Non-pigmented ciliary epithelial cell (primary cell): Measurements from ENCODE around the gene CHID1.

ENCODE experiments used
- DNase-seq: peaks from one replicate; pipeline ENCODE4 v3.0.0-alpha.2; 2010; ENCODE audit warnings: low read depth

CHID1 gene

DNA sequence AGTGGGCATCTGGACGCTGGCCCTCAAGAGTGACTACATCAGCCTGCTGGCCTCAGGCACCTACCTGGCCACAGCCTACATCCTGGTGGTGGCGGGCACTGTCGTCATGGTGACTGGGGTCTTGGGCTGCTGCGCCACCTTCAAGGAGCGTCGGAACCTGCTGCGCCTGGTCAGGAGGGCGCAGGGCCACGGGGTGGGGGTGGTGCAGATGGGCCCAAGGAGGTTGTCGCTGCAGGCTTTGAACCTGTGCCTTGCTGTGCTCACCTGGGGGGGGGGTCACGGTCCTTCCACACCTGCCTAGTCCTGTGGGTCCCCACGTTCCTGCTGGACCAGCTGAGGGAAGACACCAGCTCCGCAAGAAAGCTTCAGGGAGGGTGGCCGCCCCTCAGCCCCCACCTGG is 74.3 kb downstream of the CHID1 start:
- no peak for DNase-seq

DNA sequence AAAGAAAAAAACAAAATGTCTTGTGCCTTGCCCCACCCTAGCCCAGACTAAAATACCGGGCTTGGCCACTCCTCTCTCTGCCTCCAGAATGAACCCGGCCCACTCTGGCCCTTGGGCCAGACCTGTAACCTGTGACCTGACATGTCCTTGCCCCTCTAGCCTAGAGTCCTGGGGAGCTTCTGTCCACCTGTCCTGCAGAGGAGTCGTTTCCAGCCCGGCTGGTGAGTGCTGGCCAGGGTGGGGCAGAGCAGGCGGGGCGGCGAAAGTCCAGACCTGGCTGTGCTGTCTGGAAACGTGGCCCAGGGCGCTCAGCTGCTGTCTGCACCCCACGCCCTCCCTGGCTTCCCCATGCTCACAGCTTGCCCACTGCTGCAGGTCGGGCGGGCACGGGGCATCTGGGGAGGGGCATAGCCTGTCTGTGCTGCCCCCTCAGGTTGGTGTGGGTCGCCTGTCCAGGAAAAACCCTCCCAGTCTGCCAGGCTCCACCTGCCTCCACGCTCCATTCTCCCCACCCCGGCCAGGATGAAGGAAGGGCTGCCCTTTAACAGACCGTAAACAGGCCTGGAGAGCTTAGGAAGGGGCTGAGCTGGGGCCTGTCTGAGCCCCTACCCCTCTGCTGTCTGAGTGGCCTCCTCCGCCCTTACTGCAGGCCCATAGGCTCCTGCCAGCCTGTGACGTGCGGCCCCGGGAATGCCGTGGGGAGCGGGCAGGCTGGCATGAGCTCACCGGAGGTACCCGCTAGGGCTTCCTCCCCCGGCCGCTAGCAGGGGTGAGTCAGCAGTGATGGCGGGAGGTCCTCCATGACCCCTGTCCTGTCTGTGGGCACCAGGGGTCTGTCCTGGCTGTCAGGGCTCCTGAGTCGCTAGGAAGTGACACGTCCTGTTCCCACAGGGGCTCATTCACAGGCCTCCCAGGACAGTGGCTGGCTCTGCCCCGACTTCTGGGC is 76.0 kb downstream of the CHID1 start:
- no peak for DNase-seq

DNA sequence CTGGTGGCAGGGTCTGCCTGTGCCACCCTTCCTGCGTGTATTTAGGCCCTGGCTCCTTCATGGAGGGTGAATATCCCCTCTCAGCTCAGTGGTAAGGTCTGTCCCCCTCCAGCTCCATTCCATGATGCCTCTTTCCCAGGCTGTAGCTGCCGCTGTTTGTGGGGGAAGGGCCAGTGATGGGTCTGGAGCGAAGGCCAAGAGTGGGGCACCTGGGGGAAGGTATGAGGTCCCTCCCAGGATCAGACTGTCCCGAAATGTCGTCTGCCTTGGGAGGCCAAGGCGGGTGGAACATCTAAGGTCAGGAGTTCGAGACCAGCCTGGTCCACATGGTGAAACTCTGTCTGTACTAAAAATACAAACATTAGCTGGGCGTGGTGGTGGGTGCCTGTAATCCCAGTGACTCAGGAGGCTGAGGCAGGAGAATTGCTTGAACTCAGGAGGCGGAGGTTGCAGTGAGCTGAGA is 76.7 kb downstream of the CHID1 start:
- no peak for DNase-seq

DNA sequence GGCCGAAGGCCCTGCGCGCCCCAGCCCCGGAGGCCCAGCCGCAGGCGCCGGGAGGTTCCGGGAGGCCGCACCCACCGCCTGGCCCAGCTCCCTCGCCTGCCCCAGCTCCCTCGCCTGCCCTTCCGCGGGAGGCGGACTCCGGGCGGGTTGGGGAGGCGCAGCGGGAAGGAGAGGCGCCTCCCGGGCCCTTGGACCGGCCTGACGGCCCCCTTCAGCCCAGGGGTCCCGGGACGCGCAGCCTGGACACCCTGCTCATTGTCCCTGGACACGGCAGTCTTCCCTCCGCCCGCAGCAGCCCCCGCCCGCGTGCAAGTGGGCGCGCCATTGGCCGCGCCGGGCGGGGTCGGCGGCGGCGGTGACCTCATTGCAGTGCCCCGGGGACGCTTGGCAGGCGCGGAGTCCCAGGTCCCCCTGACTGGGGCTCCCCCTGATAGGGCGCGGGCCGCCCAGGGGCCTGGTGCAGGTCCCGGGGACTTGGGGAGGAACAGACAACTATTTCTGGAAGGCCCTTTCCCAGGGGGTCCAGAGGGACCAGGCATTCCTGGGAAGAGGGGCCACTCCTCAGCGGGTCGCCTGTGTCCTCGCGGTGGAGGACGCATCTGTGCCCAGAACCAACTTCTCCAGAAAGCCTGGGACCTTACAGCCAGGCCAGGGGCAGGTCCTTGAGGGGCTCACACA is 77.4 kb downstream of the CHID1 start:
- no peak for DNase-seq

DNA sequence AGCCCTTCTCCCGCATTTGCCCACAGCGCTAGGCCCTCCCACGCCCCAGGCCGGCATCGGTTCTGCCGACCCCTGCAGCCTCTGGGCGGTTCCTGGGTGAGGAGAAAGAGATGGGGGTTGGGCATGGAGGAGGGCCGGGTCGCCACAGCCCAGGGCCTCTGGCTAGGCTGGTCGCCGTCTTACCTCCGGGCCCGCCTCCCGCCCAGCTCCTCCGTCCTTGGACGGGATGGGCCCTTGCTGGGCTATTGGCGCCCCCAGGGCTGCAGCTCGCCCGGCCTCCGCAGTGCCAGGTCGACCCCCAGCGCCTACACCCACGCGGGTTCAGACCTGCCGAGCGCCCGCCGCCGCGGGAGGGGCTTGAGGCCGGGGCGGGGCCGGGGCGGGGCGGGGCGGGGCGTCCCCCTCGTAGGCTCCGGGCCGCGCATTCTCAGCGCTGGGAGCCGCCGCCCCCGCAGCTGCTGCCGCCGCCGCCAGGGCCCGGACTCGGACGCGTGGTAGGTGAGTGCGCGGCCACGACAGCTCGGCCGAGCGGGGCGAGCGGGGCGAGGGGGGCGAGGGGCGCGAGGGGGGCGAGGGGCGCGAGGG is 78.0 kb downstream of the CHID1 start, which contains the start of gene CD151:
CD151 (plus strand) TSS at position 424 of the 585 bp plus-strand sequence. CDS start 3,118 bp downstream, outside the sequence.
- no peak for DNase-seq

DNA sequence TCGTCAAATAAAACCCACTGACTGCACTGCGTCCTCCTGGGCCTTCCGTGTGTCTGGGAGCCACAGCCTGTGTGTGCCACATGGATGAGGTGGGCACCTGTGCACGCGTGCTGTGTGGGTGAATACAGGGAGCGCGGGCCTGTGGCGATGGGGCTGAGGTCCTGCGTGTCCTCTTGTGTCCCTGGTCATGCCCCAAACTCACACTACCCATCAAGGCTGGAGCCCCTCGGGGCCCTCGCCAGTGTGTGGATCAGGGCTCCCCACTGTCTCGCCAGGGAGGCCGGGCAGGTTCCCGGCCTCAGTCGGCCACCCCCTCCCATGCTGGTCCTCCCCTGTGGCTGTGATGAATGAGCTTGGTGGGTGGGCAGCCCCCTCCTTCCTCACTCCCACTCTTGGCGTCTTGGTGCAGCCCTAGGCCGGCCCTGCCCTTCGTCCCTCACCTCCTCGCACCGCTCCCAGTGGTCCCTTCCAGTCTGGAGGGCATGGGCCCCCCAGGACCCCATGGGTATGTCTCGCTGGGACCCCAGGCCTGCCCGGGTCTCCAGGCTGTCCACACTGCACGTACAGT is 78.6 kb downstream of the CHID1 start:
- no peak for DNase-seq

DNA sequence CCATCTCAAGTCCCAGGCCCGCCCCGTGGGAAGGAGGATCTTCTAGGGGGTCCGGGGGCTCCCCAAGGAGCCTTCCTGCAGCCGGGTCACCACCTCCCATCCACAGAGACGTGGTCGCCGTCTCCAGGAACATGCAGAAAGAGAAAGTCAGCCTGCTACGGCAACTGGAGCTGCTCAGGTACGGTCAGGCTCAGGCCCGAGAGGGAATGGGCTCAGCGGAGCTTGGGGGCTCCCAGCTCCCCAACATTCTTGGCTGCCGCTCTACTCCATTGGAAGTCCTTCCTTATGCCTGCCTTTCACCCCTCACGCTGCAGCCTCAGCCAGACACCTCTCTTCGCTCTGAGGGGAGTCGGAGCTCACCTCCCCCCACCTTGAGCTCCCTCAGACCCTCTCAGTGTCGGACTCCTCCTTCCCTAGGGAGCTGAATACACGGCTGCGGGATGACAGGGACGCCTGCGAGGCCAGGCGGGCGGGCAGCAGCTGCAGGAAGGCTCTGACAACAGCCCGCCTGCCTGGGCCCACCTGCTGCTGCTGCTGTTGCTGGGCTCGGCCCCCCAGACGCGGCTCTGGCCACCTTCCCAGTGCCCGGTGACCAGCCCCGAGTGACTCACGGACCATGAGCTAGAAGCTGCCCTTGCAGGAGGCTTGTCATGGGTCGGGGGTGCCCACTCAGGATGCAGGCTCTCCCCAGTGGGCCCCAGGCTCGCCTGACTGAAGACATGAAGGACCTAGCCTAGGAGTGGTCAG is 79.3 kb downstream of the CHID1 start:
- no peak for DNase-seq

DNA sequence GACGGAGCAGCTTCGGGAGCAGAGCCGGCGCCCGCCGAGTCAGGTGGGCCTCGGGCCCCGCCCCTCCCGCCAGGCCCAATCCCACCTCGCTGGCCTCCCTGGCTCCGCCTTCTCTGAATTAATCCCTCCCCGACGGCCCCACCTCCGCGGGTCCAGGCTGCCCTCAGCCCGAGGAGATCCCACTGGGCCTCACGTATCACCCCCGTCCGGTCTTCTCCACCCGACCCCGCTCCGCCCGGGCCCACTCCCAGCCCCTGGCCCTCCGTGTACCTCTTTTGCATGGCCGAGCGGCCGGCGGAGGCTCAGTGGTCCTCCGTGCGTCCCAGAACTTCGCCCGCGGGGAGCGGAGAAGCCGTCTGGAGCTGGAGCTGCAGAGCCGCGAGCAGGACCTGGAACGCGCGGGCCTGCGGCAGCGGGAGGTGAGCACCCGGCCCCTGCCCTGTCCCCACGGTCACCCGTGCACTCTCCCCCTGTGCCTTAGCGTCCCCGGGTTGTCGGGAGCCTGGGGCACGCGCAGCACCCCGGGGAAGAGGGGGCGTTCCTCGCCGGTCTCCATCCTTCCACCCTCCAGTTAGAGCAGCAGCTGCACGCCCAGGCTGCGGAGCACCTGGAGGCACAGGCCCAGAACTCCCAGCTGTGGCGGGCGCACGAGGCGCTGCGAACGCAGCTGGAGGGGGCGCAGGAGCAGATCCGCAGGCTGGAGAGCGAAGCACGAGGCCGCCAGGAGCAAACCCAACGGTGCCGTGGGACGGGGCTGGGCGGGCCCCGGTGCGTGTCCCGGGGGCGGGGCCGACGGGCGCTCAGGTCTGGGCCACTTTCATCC is 80.1 kb downstream of the CHID1 start:
- DNase-seq = no peak

DNA sequence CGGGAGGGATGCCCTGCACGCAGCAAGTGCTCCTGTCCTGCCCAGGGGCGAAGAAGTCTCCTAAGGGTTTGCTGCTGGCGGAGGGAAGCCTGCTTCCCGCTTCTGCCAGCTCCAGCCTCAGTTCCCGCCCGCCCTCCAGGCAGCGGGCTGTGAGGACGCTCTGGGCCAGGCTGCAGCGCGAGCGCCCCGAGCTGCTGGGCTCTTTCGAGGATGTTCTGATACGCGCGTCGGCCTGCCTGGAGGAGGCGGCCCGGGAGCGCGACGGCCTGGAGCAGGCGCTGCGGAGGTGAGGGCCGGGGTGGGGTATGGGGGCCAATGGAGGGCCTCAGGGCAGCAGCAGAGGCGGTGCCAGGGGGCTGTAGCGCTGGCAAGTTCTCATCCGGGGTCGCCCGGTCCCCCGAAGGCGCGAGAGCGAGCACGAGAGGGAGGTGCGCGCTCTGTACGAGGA is 80.7 kb downstream of the CHID1 start:
- no peak for DNase-seq

DNA sequence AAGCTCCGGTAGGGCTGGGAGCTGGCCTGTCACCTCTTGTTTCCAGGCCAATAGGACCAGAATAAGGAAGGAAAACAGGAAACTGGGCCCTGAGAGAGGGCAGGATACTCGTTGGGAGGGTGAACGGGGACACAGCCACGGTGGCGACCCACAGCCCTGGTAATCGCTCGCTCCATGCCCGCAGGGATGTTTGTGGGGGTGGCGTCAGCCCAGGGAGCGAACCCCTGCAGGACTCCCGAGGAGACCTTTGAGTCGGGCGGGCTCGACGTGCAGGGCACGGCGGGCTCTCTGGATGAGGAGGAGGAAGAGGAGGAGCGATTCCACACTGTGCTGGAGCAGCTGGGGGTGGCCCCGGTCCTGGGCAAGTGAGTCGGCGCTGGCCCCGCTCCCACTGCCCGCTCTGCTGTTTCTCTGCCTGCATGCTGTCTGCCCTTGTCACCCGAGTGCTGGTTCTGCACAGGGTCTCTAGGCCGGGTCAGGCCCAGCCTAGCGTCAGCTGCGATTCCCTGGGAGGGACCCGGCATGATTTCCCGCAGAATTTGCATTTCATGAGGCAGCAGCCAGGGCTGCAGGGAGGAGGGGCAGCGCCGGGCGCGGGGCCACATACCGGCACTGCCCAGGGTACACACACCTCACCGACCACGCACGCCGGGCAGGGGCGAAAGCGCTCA is 81.3 kb downstream of the CHID1 start:
- no peak for DNase-seq

DNA sequence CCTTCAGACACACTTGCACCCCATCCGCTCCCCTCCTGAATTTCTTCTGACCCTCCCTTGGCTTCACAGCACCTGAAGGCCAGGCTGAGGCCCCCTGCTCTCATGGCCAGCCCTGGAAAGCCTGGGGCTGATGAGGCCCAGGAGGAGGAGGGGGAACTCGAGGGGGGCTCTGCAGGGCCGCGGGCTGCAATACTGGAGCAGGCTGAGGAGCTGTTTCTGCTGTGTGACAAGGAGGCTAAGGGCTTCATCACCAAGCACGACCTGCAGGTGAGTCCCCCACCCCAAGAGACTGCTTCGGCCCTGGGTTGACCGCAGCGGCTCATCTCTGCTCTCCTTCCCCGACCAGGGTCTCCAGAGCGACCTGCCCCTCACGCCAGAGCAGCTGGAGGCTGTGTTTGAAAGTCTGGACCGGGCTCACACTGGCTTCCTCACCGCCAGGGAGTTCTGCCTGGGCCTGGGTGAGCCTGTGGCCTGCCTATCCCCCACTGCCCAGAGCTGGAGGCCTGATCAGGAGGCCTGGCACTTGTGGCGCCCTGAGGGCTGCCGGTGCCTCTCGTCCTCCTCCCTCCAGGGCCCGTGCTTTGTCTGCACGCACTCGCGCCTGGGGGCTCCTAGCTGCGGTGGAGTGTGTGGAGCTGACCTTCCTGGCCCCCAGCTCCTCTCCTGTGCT is 82.0 kb downstream of the CHID1 start:
- DNase-seq = no peak

DNA sequence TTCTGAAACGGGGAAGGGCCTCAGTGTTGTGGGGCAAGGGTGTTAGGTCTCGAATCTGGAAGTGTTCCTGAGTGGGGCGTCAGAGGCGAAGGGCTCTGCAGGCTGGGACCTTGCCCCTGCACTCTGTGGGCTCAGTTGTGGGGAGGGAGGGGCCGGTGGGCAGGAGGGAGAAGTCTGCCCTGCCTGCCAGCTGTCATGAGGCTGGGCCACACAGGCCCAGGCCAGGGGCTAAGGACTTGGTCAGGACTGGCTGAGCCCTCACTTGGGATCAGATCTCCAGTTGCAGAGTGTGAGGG is 82.8 kb downstream of the CHID1 start, which contains the start of gene CRACR2B:
CRACR2B (plus strand) TSS at position 23 of the 296 bp plus-strand sequence. CDS start 689 bp downstream, outside the sequence.
- no peak for DNase-seq

DNA sequence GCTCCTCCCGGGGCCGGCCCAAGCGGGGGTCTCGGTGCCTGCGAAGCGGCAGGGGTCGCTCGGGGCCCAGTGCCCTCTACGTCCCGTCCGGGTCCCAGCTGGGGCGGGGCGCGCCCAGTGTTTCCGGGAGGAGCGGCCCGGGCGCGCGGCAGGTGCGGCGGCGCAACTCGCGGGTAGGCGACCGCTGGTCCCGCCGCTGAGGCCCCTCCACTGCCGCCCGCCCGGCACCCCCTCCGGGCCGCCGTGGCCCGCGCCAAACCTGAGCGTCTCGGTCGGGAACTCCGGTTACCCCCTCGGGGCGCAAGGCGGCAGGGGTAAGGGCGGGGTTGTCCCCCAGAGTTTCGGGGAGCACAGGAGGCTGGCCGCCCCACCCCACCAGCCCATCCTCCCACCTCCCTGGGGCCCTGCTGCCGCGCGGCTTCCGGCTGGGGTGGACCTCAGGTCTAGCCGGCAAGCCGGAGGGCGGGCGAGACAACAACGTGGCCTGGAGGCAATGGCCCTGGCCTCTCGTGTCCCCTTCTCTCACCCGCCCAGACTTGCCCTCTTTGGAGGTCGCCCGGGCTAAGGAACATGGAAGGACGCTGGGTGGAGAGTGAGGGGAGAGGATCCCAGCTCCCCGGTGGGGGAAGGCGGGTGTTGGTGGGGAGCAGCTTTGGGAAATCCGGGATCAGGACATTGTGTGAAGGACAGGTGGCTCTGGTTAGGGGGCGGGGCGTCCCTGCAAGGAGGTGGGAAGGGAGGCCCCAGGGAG is 83.3 kb downstream of the CHID1 start:
- no peak for DNase-seq

DNA sequence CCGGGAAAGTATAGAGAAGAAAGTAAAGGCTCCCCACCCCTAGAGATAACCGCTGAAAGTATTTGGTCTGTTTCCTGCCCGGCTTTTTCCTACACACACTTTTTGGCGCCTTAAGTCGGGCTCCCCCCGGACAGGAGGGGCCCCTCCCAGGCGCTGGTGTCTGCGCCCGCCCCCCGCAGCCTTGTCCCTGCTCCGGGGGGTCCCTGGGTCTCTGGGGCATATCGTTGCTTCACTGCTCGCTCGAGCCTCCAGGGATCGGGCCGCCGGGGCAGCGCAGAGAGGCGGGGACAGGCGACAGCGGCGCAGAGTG is 83.8 kb downstream of the CHID1 start:
- no peak for DNase-seq

DNA sequence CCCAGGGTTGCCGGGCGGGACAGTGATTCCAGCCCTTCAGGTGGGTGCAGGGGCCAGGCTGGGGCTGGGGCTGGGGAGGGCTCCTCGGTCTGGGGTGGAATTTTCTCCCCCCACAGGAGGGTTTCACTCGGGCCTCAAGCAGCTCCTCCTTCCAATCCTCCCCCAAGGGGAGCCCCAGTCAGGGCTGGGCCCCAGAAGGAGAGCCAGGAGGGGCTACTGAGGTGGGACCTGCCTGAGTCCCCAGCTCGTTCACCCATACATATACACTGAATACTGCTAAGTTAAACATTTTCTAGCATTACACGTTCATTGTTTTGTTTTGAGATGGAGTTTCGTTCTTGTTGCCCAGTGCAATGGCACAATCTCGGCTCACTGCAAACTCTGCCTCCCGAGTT is 84.4 kb downstream of the CHID1 start:
- no peak for DNase-seq

DNA sequence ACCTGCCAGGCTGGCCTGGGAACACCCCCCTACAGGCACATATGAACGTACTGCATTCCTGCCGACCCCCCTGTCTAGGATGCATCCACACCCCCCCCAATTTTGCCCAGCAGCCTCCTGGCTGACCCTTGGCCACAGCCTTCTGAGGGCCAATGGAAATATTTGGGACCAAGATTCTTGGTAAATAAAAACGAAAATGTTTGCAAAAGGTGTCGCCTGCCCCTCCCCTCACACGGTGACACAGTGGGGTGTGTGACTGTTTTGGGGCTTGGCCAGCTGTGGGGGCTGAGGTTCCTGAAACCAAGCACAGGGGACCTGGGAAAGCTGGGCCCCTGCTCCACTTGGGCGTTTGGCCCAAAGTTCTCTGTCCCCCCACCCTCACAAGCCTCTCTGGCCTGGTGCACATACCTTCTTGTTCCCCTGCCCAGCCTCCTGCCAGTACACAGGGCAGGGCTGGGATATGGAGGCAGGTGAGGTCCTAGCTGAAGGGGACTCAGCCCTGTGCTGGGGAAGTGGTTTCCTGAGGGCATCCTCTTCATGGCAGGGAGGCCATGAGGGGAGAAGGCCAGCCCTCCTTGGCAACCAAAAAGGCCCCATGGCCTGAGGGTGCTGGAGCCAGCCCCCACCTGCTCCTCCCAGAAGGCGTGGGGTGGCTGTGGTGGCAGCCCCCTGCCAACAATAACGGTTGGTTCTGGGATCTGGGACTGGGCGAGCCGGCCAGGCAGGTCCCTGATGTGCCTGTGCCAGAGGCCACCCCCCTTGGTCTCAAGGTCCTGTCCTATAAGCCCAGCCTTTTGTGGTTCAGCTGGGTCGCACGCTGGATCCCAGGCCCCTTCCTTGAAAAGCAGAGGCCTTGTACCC is 85.0 kb downstream of the CHID1 start:
- no peak for DNase-seq

DNA sequence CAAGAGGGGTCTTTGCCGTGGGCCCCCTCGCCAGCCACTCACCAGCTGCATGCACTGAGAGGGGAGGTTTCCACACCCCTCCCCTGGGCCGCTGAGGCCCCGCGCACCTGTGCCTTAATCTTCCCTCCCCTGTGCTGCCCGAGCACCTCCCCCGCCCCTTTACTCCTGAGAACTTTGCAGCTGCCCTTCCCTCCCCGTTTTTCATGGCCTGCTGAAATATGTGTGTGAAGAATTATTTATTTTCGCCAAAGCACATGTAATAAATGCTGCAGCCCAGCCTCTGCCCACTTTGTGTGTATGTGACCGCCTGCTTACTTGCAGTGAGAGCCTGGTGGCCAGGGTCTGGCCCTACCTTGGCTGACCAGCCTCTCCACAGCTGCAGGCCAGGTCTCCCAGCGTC is 85.7 kb downstream of the CHID1 start:
- DNase-seq = no peak

DNA sequence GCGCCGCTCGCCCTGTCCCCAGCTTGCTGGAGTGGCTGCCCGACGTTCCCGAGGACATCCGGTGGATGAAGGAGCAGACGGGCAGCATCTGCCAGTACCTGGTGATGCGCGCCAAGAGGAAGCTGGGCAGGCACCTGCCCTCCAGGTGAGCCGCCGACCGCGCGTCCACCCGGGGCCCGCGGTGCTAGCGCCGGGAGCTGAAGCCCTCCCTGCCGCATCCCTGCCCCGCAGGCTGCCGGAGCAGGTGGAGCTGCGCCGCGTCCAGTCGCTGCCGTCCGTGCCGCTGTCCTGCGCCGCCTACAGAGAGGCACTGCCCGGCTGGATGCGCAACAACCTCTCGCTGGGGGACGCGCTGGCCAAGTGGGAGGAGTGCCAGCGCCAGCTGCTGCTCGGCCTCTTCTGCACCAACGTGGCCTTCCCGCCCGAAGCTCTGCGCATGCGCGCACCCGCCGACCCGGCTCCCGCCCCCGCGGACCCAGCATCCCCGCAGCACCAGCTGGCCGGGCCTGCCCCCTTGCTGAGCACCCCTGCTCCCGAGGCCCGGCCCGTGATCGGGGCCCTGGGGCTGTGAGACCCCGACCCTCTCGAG is 86.2 kb downstream of the CHID1 start:
- DNase-seq = no peak
